Measurements from ENCODE around the gene MARCHF2. TPM values are rescaled to one million over a fixed set of nuclear protein-coding genes. Genes with fewer than 3 reads are reported as not detected.

Gene MARCHF2
- total RNA-seq, 1 donor from 2014 or later, result 38.1 TPM

- no peak overlapping the region for H3K4me3 ChIP-seq (ENCODE audit: low read length in 3 of 3)
- no peaks in the 10 kb centered on the region for H3K27me3 ChIP-seq (ENCODE audit: control insufficient read depth in 3 of 3, insufficient read depth in 3 of 3, low read length in 3 of 3)
- no peak overlapping the region for H3K9ac ChIP-seq (ENCODE audit: low read depth in 1 of 3, low read length in 3 of 3)
- H3K9me3 ChIP-seq (ENCODE audit: control insufficient read depth in 3 of 3, low read length in 3 of 3), result no peaks in the 10 kb centered on the region
- no peak overlapping the region for H3K27ac ChIP-seq (ENCODE audit: low read depth, low read length)
- peaks cover 21 to 29% (median 25%) of the 10 kb centered on the region in 3 donors for H3K4me1 ChIP-seq (ENCODE audit: control insufficient read depth in 3 of 3, insufficient read depth in 3 of 3, low read length in 3 of 3)
- H3K36me3 ChIP-seq (ENCODE audit: control insufficient read depth in 3 of 3, insufficient read depth in 3 of 3, low read length in 3 of 3), result peaks cover 52 to 67% (median 55%) of the 10 kb centered on the region in 3 donors
Measured at GRCh38 chr19:8482696-8483095, 69.6 kb downstream of the MARCHF2 start.

- Histone ChIP-seq H3K4me1 (ENCODE audit: control insufficient read depth in 3 of 3, insufficient read depth in 3 of 3, low read length in 3 of 3) (peaks cover 21 to 25% (median 23%) of the 10 kb centered on the region in 3 donors), H3K36me3 (ENCODE audit: control insufficient read depth in 3 of 3, insufficient read depth in 3 of 3, low read length in 3 of 3) (peaks cover 54 to 68% (median 57%) of the 10 kb centered on the region in 3 donors), H3K4me3 (ENCODE audit: low read length in 3 of 3) (no peak overlapping the region), H3K27ac (ENCODE audit: low read depth, low read length) (no peak overlapping the region), H3K9ac (ENCODE audit: low read depth in 1 of 3, low read length in 3 of 3) (no peak overlapping the region), H3K27me3 (ENCODE audit: control insufficient read depth in 3 of 3, insufficient read depth in 3 of 3, low read length in 3 of 3) (no peaks in the 10 kb centered on the region), H3K9me3 (ENCODE audit: control insufficient read depth in 3 of 3, low read length in 3 of 3) (no peaks in the 10 kb centered on the region)
Measured at GRCh38 chr19:8483165-8483564, 70.1 kb downstream of the MARCHF2 start.

GRCh38 chr19:8484331-8484894 lies 71.3 kb downstream of the MARCHF2 start:
- Histone ChIP-seq H3K27ac (ENCODE audit: low read depth, low read length) (no peak overlapping the region), H3K27me3 (ENCODE audit: control insufficient read depth in 3 of 3, insufficient read depth in 3 of 3, low read length in 3 of 3) (no peaks in the 10 kb centered on the region), H3K4me3 (ENCODE audit: low read length in 3 of 3) (no peak overlapping the region), H3K36me3 (ENCODE audit: control insufficient read depth in 3 of 3, insufficient read depth in 3 of 3, low read length in 3 of 3) (peaks cover 62 to 74% (median 63%) of the 10 kb centered on the region in 3 donors), H3K9ac (ENCODE audit: low read depth in 1 of 3, low read length in 3 of 3) (no peak overlapping the region), H3K9me3 (ENCODE audit: control insufficient read depth in 3 of 3, low read length in 3 of 3) (no peaks in the 10 kb centered on the region), H3K4me1 (ENCODE audit: control insufficient read depth in 3 of 3, insufficient read depth in 3 of 3, low read length in 3 of 3) (peaks cover 13 to 20% (median 15%) of the 10 kb centered on the region in 3 donors)

- Histone ChIP-seq H3K9me3 (ENCODE audit: control insufficient read depth in 3 of 3, low read length in 3 of 3) (no peaks in the 10 kb centered on the region), H3K27ac (ENCODE audit: low read depth, low read length) (no peak overlapping the region), H3K36me3 (ENCODE audit: control insufficient read depth in 3 of 3, insufficient read depth in 3 of 3, low read length in 3 of 3) (peaks cover 62 to 71% (median 63%) of the 10 kb centered on the region in 3 donors), H3K4me1 (ENCODE audit: control insufficient read depth in 3 of 3, insufficient read depth in 3 of 3, low read length in 3 of 3) (peaks cover 12 to 17% (median 13%) of the 10 kb centered on the region in 3 donors), H3K27me3 (ENCODE audit: control insufficient read depth in 3 of 3, insufficient read depth in 3 of 3, low read length in 3 of 3) (no peaks in the 10 kb centered on the region), H3K9ac (ENCODE audit: low read depth in 1 of 3, low read length in 3 of 3) (no peak overlapping the region), H3K4me3 (ENCODE audit: low read length in 3 of 3) (no peak overlapping the region)
Measured at GRCh38 chr19:8485561-8486371, 72.7 kb downstream of the MARCHF2 start.

- H3K4me3 ChIP-seq (ENCODE audit: low read length in 3 of 3), result no peak overlapping the region
- no peaks in the 10 kb centered on the region for H3K27me3 ChIP-seq (ENCODE audit: control insufficient read depth in 3 of 3, insufficient read depth in 3 of 3, low read length in 3 of 3)
- peaks cover 60 to 67% (median 60%) of the 10 kb centered on the region in 3 donors for H3K36me3 ChIP-seq (ENCODE audit: control insufficient read depth in 3 of 3, insufficient read depth in 3 of 3, low read length in 3 of 3)
- peaks cover 4 to 8% (median 5%) of the 10 kb centered on the region in 3 donors for H3K4me1 ChIP-seq (ENCODE audit: control insufficient read depth in 3 of 3, insufficient read depth in 3 of 3, low read length in 3 of 3)
- no peaks in the 10 kb centered on the region for H3K9me3 ChIP-seq (ENCODE audit: control insufficient read depth in 3 of 3, low read length in 3 of 3)
- H3K27ac ChIP-seq (ENCODE audit: low read depth, low read length), result no peak overlapping the region
- no peak overlapping the region for H3K9ac ChIP-seq (ENCODE audit: low read depth in 1 of 3, low read length in 3 of 3)
Measured at GRCh38 chr19:8486661-8487136, 73.6 kb downstream of the MARCHF2 start.

GRCh38 chr19:8487137-8487851 lies 74.2 kb downstream of the MARCHF2 start:
- H3K9me3 ChIP-seq (ENCODE audit: control insufficient read depth in 3 of 3, low read length in 3 of 3), result no peaks in the 10 kb centered on the region
- peak overlapping the region; percentile 20 for H3K27ac ChIP-seq (ENCODE audit: low read depth, low read length)
- no peak overlapping the region for H3K4me3 ChIP-seq (ENCODE audit: low read length in 3 of 3)
- H3K9ac ChIP-seq (ENCODE audit: low read depth in 1 of 3, low read length in 3 of 3), result no peak overlapping the region
- H3K27me3 ChIP-seq (ENCODE audit: control insufficient read depth in 3 of 3, insufficient read depth in 3 of 3, low read length in 3 of 3), result no peaks in the 10 kb centered on the region
- peaks cover 1 to 2% (median 1%) of the 10 kb centered on the region in 3 donors for H3K4me1 ChIP-seq (ENCODE audit: control insufficient read depth in 3 of 3, insufficient read depth in 3 of 3, low read length in 3 of 3)
- peaks cover 60 to 65% (median 60%) of the 10 kb centered on the region in 3 donors for H3K36me3 ChIP-seq (ENCODE audit: control insufficient read depth in 3 of 3, insufficient read depth in 3 of 3, low read length in 3 of 3)

- peaks cover 55 to 56% (median 56%) of the 10 kb centered on the region in 3 donors for H3K36me3 ChIP-seq (ENCODE audit: control insufficient read depth in 3 of 3, insufficient read depth in 3 of 3, low read length in 3 of 3)
- H3K9ac ChIP-seq (ENCODE audit: low read depth in 1 of 3, low read length in 3 of 3), result no peak overlapping the region
- no peaks in the 10 kb centered on the region for H3K9me3 ChIP-seq (ENCODE audit: control insufficient read depth in 3 of 3, low read length in 3 of 3)
- no peaks in the 10 kb centered on the region for H3K4me1 ChIP-seq (ENCODE audit: control insufficient read depth in 3 of 3, insufficient read depth in 3 of 3, low read length in 3 of 3)
- no peak overlapping the region for H3K4me3 ChIP-seq (ENCODE audit: low read length in 3 of 3)
- H3K27me3 ChIP-seq (ENCODE audit: control insufficient read depth in 3 of 3, insufficient read depth in 3 of 3, low read length in 3 of 3), result no peaks in the 10 kb centered on the region
- no peak overlapping the region for H3K27ac ChIP-seq (ENCODE audit: low read depth, low read length)
Measured at GRCh38 chr19:8488365-8488764, 75.3 kb downstream of the MARCHF2 start.

Small RNA genes lying within 50 kb of the gene (small RNA-seq; reads per million reads assigned to genes)
- gene MIR4999, result not detected

Other genes with a start within 250 kb of the MARCHF2 start
- gene CERS4, start 203.9 kb upstream of the MARCHF2 start, total RNA-seq, result 17.7 TPM
- 11.5 TPM for gene CD320, start 104.9 kb upstream of the MARCHF2 start, total RNA-seq
- 21.4 TPM for gene NDUFA7, start 91.9 kb upstream of the MARCHF2 start, total RNA-seq
- 371 TPM for gene RPS28, start 91.8 kb upstream of the MARCHF2 start, total RNA-seq
- gene KANK3, start 70.0 kb upstream of the MARCHF2 start, total RNA-seq, result 10.4 TPM
- gene ANGPTL4, start 49.1 kb upstream of the MARCHF2 start, total RNA-seq, result 1.0 TPM
- 64.2 TPM for gene RAB11B, start 22.9 kb upstream of the MARCHF2 start, total RNA-seq
- gene HNRNPM, start 31.7 kb downstream of the MARCHF2 start, total RNA-seq, result 59.0 TPM
- 1.0 TPM for gene PRAM1, start 89.3 kb downstream of the MARCHF2 start, total RNA-seq
- gene ZNF414, start 100.9 kb downstream of the MARCHF2 start, total RNA-seq, result 4.2 TPM
- 7.8 TPM for gene MYO1F, start 164.1 kb downstream of the MARCHF2 start, total RNA-seq
- gene ADAMTS10, start 197.4 kb downstream of the MARCHF2 start, total RNA-seq, result 18.8 TPM
- not detected for gene NFILZ, start 217.3 kb downstream of the MARCHF2 start, total RNA-seq

Measured in skeletal muscle tissue (tissue), 5 donors.